COLO668 (cell line): ENCODE results near the gene PYCARD.
A peak's percentile ranks its signal among the peaks of the same experiment; 100 is the strongest.

Experiments
- DNase-seq: peaks from one replicate; lab custom pipeline; 2025; ENCODE audit not compliant: unreplicated experiment; lab: John Stamatoyannopoulos, UW

PYCARD gene

DNA sequence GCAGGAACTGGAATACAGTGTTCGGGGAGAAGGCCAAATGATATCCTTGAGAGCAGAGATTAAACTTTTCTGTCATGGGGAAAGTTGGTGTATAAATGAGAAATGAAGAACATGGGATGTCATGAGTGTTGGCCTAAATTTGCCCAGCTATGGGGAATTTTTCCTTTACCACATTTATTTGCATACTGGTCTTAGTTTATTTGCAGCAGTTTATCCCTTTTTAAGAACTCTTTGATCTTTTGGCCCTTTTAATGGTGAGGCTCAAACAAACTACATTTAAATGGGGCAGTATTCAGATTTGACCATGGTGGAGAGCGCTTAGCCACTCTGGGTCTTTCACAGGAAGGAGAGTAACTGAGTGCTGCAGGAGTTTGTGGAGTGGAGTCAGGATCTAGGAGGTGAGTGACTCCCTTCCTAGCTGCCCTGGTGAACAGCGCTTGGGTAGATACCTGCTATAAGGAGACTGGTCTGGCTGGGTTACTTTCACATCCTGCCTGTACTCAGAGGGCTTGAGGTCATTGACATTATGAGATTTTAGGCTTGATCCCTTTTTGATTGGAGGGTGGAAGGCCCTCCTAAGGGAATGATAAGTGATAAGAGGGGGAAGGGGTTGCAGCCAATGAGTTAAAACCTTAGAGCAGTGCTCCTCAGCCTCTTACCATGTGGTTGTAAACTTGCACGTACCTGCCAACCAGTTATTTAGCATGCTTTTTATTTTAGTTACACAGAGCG is 10.7 kb downstream of the PYCARD start:
- DNase-seq: no peak

GRCh38 chr16:31190818-31191444 is 11.6 kb downstream of the PYCARD start:
- no peak for DNase-seq

DNA sequence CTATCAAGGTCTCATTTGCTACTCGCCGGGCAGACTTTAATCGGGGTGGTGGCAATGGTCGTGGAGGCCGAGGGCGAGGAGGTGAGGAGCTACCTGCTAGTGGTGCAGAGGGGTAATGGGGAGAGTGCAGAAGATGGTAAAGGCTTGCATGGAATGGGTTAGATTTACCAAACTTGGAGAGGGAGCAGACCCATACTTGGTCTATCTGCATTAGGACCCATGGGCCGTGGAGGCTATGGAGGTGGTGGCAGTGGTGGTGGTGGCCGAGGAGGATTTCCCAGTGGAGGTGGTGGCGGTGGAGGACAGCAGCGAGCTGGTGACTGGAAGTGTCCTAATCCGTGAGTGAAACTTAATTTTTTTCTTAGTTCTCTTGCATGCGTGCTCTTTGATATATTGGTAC is 12.5 kb downstream of the PYCARD start:
- no peak for DNase-seq

DNA sequence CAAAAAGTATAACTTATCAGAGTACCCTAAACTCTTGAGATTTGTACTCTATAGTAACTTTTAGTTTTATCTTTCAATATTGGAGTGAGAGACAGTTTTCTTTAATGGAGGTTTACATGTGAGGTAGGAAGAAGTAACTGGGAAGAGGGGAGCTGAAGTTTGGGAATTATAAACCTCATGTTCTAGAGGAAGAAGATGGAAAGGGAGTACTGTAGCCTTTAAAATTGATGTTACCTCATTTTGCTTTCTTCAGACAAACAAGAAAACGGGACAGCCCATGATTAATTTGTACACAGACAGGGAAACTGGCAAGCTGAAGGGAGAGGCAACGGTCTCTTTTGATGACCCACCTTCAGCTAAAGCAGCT is 13.2 kb downstream of the PYCARD start:
- DNase-seq: no peak

DNA sequence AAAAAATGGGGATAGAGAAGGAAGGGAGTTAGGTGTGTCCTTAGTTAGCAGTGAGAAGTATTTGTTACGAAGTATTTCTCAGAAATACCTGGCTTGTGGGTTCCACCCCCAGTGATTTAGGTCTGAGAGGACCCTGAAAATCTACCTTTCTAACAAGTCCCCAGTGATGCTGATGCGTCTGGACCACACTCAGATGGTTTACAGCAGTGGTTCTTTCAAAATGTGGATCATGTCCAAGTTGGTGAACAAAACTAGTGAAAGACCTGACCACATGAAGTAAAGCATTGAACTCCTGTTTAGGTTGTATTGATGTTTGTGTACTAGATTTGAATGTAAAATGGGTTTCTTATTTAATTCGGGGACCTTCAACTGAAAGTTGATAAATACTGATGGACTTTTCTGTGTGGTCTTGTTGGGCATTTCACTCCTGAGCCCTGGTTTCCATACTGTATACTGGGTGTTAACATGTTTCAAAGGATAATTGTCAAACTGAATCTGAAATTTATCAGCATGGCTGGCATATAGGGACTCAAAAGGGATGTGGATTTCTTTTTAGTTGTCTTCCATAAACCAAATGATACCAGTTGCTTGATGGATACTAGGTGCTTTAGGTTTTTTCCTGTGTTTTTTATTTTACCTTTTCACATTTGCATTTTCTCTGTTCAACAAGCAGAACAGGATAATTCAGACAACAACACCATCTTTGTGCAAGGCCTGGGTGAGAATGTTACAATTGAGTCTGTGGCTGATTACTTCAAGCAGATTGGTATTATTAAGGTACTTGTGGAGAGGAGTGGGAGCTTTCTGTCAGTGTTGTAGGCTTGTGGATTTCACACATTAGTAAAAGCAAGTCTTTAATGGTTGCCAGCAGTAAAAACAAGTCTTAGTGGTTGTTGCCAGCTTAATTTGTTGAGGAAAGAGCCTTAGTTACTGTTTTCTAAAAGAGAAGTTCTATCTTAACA is 13.8 kb downstream of the PYCARD start:
- DNase-seq: no peak

DNA sequence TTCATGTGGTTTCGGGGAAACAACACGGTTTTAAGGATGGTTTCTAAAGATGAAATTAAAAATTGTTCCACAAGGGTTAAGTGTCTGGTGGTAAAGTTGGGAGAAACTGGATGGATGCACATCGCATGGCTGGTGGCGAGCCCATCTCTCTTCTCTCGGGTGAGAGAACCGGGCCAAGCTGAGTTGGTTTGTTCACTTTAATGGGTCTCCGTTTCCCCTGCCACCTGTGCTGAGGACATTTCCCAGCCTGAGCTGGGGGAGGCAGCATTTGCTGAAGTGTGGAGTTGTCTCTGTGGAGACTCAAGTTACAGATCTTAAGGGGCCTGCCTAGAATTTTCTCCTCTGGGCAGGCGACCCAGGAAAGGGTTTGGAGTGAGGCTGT is 14.8 kb downstream of the PYCARD start:
- DNase-seq: no peak

DNA sequence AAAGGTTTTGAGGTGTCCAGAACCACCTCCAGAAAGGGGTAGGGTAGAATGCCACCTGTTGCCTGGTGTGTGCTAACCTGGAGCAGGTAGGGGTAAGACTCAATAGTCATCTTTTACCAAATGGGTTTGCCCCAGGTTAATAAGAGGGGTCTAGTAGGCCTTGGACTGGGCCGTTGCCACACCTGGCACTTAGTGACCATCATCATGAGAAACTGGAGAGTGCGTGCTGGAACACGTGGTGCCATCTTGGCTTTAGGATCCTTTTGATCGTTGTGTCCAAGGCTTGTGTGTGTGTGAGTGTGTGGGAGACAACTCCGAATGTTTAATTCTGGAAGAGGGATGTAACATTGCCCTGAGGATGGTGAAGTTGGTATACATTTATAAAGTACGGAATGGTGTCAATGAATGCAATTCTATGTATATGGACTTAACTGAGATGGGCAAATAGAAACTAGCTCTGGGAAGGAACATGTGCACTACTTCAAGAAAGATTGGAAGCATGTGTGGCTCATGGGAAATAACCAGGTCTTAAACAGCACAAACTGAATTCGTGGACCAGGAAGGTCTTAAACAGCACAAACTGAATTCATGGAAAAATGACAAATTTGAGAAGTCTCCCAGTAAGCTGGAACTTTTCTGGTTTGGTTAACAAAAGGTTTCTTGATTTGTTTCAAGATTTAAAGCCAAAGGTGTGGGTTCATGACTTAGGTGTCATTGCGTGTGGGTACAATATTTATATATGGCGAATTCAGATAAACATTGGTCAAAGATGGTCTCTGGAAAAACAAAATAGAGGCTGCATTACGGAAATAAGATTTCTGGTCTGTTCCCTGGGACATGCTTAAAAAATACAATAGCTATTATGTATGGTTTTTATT is 15.4 kb downstream of the PYCARD start:
- no peak for DNase-seq

- DNase-seq: no peak
These were observed 16.4 kb downstream of the PYCARD start for GRCh38 chr16:31186176-31186575.

- DNase-seq: no peak
These were observed 17.2 kb downstream of the PYCARD start for GRCh38 chr16:31185339-31185738.

GRCh38 chr16:31184888-31185287 is 17.7 kb downstream of the PYCARD start:
- no peak for DNase-seq

DNA sequence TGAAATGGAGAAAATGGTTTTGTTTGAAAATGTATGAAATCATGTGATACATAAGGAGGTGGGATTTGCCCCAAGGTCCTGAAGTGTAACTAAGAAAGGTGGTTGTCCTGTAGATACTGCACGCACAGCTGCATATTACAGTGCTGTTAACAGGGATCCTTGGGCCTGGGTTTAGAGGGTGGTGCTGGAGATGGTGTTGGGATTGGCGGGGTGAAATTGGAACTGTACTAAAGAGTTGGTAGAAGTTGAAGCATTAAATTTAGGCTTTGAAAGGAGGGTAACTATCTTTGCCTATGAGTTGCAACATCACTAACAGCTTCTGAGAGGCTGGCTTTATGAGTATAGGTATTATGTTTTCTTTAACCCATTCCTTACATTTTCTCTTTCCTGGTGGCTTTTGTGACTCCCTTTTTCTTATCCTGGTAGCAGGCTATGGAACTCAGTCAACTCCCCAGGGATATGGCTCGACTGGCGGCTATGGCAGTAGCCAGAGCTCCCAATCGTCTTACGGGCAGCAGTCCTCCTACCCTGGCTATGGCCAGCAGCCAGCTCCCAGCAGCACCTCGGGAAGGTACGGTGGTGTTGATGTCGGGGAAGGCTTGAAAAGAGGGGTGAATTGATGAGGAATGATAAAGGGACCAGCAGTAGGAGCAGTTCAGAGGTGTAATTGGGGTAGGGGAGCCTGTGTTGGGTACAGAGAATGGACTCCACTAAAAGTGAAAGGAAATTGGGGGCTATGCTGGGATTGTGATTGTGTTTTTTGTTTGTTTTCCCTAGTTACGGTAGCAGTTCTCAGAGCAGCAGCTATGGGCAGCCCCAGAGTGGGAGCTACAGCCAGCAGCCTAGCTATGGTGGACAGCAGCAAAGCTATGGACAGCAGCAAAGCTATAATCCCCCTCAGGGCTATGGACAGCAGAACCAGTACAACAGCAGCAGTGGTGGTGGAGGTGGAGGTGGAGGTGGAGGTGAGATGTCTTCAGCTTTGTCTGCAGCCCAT is 18.8 kb downstream of the PYCARD start:
- DNase-seq: no peak

GRCh38 chr16:31182391-31182790 is 20.2 kb downstream of the PYCARD start:
- no peak for DNase-seq

DNA sequence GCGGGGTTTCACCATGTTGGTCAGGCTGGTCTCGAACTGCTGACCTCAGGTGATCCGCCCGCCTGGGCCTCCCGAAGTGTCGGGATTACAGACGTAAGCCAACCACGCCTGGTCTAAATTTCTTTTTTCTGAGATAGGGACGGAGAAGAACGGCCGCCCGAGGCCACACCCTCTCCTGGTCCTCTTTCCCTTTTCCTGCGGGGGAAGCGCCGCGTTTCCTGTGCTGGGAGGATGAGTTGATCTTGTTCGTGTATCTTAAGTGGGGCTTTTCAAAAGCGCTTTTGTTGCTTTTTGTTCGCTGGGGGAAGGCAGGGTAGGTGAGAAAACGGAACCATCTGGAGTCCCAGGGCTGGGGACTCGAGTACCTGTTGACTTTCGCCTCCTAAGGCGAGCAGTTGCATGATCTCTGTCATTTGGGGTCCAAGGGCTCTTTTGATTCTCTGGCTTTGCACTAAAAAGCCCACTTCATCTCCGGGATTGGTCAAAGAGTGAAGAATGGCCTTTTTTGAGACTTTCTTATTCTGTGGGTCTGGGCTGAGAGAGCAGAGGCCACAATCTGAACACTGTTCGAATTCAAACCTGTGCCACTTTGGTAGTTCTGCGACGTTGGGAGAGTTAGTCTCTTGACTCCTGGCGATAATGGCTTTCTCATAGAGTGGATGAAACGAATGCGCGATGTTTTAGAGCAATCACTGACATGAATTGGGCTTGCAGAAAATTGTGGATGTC is 21.3 kb downstream of the PYCARD start:
- DNase-seq: peak; percentile 37

DNA sequence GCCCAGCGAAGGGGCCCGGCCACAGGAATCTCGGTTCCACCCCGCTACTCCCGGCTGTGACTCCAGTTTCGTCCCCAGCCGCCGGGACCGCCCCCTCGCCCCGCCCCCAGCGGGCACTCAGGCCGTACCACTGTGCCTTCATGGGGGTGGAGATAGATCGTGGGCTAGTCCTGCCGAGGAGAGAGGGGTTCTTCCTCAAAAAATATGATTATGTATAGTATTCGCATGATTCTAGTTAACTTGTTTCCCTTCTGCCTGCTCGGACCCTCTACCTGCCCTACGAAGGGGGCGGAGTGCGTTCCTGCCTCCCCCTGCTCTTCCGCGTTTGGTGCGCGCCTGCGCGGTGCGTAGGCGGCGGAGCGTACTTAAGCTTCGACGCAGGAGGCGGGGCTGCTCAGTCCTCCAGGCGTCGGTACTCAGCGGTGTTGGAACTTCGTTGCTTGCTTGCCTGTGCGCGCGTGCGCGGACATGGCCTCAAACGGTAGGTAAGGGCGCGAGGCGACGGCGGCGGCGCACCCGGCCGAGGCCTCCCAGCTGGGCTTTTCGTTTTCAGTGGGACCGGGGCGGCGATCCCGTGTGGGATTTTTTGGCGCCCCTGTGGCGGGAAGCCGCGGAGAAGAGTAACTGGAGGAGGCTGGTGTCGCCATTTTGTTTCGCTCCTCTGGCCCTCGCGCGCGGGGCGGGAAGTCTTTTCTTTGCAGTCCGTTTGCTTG is 22.7 kb downstream of the PYCARD start, which contains the start of gene FUS:
FUS (plus strand) TSS at position 393 of the 713 bp plus-strand sequence; CDS start at position 469, 76 bp downstream.
- DNase-seq: peak; percentile 92

DNA sequence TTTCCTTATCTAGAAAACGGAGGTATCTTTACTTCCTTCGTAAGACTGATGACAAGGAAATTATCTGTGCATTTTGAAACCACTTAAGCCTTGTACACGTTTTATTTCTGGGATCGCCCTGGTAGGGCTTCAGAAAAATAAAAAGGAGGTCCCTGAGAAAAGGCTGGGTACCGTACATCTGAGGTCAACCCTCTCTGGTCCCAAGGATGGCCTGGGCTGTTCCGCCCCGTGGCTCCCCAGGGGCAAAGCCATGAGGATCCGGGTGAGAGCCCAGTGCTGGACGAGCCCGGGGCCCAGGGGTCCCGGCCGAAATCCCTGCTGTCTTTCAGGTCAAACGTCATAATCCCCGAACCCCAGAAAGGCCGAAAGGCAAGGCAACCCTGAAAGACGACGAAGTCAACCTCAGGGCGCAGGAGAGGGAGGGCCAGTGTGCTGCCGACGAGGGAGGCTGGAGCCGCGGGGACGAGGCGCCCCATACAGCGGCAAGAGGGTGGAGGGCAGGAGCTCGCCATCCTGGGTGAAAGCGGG is 23.3 kb downstream of the PYCARD start:
- DNase-seq: no peak

DNA sequence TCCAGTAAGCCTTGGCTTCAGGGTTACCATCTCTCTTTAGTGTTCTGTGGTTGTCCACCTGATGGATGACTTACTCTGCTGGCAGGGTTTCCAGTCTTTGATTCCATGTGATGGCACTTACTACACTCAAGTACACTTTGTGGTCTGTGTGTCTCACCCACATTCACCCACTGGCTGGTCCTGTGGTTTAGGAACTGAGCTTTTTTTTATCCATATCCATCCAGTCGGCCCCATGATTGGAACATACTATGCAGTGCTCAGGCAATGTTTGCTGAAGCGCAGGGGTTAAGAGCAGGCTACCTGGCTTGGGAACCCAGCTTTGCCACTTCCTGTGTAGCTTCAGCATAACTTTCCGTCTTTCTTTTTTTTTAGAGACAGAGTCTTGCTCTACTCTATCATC is 25.4 kb downstream of the PYCARD start:
- DNase-seq: peak; percentile 8

- DNase-seq: peak; percentile 4
These were observed 32.5 kb downstream of the PYCARD start for GRCh38 chr16:31170048-31170447.

- no peak for DNase-seq
These were observed 33.7 kb downstream of the PYCARD start for GRCh38 chr16:31168848-31169247.
